Measurements from ENCODE around the gene SLC8A1.

GRCh38 chr2:40127890-40128557 is 323.9 kb downstream of the SLC8A1 start:
- TF ChIP-seq CTCF (IDR thresholded peaks at IDR 0.05) (no peak), POLR2A (IDR thresholded peaks at IDR 0.05) (no peak)
